ENCODE data around the gene RNF151.
"Not testable (repeated sequence)": the region's sequence is repeated elsewhere in the genome, so short reads cannot be mapped to it uniquely, and the experiment has no call there.

The RNF151 gene

DNA sequence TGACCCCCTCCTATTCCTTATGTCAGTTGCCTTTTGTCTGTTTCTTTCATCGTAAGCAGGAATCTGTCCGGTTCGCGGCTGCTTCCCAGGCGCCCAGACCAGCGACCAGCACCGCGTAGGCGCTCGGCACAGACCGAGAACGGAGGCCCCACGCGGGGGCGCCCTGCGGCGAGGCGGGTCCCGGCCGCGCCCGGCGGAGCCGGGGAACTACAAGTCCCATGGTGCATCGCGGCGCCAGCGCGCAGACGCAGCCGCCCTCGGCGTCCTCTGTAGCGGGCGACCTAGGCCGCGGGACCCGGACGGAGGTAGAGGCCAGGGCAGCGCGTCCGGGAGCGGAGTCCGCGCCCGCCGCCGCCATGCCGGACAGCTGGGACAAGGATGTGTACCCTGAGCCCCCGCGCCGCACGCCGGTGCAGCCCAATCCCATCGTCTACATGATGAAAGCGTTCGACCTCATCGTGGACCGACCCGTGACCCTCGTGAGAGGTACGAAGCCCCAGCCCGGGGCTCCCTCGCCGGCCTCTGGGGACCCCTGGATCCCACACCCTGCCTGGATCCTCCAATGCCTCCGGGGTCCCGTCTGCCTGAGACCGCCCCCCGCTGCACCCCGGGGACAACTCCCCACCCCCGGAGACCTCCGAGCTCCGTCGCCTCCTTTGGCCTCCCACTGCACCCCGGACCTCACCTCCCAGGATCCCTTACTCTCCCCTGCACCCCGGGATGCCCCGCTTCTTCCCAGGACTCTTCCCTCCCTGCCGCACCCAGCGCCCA is 7.2 kb upstream of the RNF151 start, which contains the start of gene NDUFB10:
TSS of gene NDUFB10 (plus strand) at position 270 of the 771 bp plus-strand sequence. CDS start at position 357, 87 bp downstream.
- DNase-seq (ENCODE audit: low read depth in 2 of 2), result peak; percentile 66 to 68

DNA sequence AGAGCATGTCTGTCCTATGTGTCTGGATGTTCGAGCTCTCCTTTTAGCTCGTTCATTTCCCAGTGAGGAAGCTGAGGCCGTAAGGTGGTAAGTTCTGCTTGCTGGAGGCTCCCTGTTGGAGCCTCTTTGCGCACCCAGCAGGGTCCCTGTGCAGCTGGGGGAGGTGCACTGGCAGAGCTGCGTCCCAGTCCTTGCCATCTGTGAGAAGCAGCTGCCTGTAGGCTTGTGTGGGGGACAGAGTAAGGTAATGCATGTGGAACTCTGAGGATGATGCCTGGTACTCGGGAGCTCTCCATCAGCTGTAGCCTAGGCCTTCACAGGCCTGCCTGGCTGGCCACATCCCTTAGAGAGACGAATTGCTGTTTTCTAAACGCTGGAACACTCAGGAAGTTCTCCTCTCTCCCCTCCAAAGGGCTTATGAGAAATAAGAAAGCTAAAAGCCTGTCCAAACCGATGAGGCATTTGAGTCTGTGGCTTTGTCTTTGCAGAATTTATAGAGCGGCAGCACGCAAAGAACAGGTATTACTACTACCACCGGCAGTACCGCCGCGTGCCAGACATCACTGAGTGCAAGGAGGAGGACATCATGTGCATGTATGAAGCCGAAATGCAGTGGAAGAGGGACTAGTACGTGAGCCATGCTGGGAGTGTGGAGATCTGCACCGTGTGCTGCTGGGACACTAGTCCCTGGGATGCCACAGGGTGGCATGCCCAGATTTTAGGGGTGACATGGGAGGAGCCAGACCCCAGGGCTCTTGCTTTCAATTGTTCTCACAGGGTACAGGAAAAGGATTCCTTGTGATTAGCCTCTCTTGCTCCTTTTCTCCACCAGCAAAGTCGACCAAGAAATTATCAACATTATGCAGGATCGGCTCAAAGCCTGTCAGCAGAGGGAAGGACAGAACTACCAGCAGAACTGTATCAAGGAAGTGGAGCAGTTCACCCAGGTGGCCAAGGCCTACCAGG is 5.7 kb upstream of the RNF151 start:
- no peak for DNase-seq (ENCODE audit: low read depth in 2 of 2)

DNA sequence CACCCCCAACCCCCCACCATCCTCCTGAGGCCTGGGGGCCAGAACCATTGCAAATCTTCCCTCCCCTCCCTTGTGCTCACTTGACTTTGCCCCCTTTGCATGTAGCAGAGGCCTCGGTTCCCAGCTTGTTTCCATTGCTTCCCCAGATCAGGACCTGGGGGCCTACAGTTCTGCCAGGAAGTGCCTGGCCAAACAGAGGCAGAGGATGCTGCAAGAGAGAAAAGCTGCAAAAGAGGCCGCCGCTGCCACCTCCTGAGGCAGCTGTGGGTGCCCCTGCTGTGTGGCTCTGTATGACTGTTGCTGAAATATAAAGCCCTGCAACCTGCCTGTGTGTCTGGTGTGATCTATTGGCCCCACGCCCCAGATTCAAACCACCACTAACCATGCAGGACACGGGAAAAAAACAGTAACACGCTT is 5.0 kb upstream of the RNF151 start:
- DNase-seq (ENCODE audit: low read depth in 2 of 2), result no peak

DNA sequence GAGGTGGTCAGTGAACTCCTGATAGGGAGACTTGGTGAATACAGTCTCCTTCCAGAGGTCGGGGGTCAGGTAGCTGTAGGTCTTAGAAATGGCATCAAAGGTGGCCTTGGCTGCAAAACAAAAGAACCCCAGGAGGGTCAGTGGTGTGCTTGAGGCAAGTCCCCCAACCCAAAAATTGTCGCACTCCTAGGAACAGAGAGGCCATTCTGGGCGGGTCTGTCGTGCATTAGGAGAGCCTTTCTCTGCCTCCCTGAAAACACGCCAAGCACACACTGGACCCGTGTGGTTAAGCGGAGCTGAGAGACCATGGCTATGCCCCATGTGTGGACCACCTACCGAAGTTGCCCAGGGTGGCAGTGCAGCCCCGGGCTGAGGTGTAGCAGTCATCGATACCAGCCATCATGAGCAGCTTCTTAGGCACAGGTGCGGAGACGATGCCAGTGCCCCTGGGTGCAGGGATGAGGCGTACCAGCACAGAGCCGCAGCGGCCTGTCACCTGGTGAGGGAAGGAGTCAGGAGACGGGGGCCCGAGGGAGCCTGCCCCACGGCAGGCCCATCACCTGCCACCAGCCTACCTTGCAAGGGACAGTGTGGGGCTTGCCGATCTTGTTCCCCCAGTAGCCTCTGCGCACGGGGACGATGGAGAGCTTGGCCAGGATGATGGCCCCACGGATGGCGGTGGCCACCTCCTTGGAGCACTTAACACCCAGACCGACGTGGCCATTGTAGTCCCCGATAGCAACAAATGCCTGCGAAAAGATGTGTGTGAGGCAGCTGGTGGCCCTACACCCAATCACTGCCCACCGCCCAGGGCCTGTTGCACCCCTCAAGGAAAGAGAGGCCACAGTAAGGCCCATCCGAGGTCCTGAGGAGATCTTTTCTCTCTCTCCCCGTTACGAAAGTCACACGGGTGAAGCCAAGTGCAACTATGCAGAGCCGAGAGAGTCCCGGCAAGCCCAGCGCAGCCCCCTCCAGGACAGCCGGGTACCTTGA is 4.2 kb upstream of the RNF151 start:
- not testable (repeated sequence) for DNase-seq (ENCODE audit: low read depth in 2 of 2)

DNA sequence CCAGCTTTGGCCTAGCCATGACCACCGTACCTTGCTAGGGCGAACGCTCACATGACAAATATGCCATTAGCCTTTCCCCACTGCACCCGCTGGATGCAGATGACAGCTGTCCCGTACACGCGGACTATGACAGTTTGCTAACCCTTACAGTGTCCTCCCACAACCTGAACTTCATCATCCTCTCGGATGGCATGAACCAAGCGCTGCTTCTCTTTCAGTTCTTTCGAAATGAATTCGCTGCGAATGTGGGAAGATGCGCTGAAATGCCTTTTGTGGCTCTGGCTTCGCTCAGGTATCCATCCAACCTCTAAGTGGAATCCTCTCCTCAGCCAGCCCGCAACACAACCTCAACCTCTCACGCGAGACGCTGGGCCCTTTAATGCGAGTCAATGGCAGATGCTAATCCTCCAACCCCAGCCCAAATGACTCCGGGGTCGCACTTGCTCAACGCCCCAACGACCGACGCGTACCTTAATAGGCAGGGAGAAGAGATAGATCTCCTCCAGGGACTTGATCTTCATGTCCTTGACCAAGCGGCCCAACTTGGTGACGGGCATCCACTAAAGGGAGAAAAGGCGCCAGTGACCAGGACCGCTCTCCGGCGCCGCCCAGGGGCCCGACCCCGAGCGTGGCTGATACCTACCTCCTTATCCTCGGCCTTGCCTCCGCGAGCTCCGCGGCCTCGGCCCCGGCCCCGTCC is 2.7 kb upstream of the RNF151 start:
- no peak for DNase-seq (ENCODE audit: low read depth in 2 of 2)

DNA sequence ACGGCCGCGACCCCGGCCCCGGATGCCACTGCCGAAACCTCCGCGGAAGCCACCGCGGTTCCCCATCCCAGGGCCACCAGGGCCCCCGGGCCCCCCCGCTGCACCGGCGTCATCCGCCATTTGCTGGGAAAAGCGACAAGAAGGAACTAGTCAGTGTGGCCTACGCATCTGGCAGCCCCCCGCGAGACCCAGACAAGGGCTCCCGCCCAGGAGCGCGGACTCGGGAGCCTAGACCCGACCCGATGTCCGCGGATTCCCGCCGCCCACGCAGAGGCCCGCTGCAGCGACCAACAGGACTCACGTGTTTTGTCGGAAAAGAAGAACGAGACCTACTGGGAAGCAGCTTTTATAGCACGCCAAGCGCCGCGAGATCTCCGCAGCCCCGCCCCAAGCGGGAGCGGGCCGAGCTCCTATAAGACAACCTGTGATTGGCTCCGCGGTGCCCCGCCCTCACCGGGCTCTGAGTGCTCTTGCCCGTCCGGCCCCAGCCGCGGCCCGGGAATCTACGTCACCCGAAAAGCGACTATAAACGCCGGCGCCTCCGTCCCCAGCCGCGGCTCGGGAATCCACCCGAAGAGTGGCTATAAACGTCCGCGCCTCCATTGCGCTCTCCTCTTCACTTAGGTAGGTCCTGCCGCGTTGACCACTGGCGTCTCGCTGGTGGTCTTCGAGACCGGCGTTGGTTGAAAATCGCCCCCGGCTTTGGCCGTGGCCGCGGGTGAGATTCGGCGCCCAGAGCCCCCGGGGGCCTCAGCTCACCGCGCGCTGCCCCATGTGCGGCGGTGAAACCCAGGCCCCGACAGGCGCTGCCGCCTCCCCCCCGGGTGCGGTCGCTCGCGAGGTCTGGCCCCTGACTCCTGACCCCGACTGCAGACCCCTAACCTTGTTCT is 1.9 kb upstream of the RNF151 start, which contains the start of gene RPS2:
TSS of gene RPS2 (minus strand) at position 321 of the 890 bp plus-strand sequence. CDS start at position 120, 201 bp downstream.
- peak; percentile 97 for DNase-seq (ENCODE audit: low read depth in 2 of 2)

DNA sequence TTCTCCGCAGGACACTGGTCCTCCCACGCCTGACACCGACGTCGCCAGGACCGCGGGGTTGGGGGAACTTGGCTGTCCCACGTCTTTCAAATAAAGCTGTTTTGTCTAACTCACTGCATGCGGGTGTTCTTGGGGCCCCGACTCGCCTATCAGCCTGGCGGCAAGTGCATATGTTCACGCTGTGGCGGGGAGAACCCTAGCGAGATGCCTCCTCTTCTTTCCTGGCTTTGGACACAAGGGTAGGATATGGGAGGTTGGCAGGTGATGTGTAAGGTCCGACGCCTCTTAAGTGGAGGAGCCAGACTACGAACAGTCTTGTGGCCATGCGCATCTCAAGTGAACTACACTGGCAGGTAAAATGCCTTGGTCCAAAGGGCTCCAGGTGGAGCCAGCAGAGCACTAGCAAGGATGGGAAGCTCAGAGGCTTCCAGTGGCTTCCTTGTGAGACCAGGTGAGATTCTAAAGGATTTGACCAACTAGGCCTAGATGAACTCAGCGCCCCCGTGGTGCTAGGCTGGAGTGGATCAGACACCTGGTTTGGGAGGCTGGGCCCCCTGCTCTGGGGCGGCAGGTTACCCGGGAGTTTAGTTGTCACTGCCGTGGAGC is 1.2 kb upstream of the RNF151 start:
- DNase-seq (ENCODE audit: low read depth in 2 of 2), result no peak

DNA sequence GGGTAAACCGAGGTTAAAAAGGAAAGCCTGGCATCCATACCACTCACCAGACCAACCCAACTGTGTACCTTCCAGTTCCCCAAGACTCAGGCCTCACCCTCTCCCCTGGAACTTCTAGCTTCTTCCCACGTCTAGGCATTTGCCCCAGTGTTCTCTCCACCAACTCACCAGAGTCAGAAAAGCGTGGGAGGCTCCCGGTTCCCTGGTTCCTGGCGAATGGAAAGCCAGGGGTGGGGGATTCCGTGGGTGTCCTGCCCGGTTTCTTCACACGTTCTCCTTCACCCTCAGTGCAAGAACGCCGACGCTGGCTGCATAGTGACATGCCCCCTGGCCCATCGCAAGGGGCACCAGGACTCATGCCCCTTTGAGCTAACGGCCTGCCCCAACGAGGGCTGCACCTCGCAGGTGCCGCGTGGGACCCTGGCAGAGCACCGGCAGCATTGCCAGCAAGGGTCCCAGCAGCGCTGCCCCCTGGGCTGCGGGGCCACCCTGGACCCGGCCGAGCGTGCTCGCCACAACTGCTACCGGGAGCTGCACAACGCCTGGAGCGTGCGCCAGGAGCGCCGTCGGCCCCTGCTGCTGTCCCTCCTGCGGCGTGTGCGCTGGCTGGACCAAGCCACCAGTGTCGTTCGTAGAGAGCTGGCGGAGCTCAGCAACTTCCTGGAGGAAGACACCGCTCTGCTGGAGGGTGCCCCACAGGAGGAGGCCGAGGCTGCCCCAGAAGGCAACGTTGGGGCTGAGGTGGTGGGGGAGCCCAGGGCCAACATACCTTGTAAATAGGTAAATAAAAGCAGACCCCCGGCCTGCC is 1.7 kb downstream of the RNF151 start:
- DNase-seq (ENCODE audit: low read depth in 2 of 2), result no peak

DNA sequence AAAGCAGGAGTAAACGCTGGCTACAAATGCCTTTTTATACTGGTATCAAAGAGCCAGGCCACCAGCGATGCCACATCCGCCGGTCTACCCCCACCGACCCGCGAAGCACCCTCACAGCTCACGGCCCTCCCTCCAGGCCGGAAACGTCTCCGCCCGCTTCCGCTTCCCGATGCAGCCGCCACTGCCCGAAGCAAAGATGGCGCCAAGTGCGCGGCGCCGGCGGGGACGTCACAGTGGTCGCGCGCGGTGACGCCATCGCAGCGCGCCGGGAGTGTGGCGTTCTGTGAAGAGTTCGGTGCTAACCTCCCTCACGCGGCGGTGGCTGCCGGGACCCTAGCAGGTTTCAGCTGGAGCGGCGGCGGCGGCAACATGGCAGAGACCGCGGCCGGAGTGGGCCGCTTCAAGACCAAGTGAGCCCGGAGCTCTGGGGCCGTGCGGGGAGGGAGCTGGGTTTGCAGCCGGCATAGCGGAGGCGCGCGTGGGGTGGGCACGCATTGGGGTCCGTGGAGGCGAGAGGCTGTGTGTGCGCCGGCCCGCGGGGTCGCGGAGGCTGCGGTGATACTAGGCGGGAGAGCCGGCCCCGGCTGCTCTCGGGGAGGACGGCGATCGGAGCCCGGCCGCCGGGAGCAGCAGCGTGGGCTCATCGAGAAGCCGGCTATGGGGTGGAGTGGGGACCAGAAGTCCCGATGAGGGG is 5.3 kb downstream of the RNF151 start, which contains the start of gene TBL3:
TSS of gene TBL3 (plus strand) at position 258 of the 694 bp plus-strand sequence. CDS start at position 370, 112 bp downstream.
- peak; percentile 89 to 91 for DNase-seq (ENCODE audit: low read depth in 2 of 2)

DNA sequence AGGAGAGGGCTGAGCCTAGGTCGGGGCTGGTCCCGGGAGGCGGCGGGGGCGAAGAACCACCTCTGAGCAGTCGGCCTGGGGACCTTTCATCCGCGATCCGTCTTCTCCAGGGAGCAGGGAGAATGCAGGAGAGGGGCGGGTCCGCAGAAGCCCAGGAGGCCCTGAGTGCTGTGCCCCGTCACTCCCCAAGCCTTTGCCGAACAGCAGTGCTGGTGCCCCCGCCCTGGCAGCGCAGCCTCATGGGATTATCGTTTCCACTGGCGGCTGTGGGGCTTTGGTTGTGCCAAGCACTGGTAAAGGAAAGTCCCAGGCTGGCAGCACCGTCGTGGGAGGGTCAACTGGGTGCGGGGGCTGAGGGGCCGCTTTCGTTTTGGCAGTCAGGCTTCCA is 5.8 kb downstream of the RNF151 start:
- no peak for DNase-seq (ENCODE audit: low read depth in 2 of 2)

DNA sequence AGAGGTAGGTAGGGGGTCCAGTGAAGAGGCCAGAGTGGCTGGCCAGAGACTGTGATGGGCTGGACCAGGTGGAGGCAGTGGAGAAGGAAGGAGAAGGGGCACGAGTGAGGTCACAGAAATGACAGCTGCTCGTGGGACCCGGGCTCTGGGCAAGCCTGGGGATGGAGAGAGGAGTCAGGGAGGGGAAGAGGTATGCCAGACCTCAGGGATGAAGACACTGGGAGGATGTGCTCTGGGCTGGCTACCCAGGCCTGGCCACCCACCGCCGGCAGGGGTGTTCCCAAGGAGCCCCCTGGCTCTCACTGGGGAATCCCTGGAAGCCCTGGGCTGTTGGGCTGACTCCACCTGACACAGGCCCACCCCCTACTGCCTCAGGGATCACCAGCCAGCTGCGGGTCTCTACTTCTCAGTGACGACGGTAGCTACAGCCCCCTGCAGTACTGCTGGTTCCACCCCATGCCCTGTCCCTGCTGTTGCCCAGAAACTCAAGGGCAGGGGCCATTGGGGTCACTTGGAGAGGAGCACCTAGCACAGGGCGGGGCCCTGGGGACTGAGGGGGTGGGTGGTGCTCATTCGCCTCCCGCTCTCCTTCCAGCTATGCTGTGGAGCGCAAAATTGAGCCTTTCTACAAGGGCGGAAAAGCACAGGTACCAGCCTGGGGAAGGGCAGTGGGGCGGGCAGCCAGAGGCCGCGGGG is 7.0 kb downstream of the RNF151 start:
- DNase-seq (ENCODE audit: low read depth in 2 of 2), result no peak

DNA sequence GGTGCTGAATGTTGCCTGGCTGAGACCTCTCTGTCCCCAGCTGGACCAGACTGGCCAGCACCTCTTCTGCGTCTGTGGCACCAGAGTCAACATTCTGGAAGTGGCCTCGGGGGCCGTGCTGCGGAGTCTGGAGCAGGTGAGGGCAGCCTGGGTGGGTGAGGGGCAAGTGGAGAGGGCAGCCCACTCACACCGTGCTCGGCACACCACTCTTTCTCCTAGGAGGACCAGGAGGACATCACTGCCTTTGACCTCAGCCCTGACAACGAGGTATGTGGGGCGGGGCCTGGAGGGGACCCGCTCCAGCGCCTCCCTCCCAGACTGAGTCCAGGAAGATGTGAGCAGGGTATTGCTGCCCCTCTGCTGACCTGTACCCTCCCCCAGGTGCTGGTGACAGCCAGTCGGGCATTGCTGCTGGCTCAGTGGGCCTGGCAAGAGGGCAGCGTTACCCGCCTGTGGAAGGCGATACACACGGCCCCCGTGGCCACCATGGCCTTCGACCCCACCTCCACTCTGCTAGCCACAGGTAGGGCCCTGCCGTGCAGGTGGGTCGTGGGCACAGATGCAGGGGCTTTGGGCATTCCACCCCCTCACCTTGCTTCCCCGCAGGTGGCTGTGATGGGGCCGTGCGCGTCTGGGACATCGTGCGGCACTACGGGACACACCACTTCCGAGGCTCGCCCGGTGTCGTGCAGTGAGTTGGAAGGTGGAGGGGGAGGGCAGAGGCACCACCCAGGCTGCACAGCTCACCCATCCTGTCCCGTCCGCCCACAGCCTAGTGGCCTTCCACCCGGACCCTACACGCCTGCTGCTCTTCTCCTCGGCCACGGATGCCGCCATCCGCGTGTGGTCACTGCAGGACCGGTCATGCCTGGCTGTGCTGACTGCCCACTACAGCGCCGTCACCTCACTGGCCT is 7.8 kb downstream of the RNF151 start:
- no peak for DNase-seq (ENCODE audit: low read depth in 2 of 2)

DNA sequence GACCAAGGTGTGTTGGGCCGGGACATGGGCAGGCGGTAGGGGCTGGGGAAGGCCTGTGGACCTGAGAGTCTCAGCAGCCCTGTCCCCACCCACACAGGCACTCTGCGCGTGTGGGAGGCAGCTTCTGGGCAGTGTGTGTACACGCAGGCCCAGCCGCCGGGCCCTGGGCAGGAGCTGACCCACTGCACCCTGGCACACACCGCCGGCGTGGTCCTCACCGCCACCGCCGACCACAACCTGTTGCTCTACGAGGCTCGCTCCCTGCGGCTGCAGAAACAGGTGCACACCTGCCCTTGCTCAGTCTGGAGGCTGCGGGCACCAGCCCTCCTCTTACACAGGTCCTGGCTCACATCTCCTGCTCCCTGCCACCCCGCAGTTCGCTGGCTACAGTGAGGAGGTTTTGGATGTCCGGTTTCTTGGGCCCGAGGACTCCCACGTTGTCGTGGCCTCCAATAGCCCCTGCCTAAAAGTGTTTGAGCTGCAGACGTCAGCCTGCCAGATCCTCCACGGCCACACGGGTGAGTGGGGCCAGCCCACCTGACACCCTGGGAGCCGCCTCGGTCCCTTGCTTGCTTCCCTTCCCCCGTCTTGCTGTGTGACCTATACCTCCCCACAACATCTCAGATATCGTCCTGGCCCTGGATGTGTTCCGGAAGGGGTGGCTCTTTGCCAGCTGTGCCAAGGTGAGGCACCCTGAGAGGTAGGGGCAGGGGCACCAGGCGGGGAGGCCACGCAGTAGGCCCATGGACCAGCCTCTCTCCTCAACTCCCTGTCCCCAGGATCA is 9.0 kb downstream of the RNF151 start:
- no peak for DNase-seq (ENCODE audit: low read depth in 2 of 2)

DNA sequence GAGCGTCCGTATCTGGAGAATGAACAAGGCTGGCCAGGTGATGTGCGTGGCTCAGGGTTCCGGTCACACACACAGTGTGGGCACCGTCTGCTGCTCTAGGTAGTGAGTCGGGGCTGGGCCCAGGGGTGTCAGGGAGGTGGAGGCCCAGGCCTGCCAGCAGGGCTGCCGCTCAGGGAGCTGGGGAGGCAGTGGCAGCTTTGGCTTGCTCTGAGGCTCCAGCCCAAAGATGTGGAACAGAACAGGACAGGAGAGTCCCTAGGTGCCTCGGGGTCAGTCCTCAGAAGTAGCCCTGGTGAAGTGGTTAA is 9.5 kb downstream of the RNF151 start:
- DNase-seq (ENCODE audit: low read depth in 2 of 2), result no peak

Measured in fibroblast of skin of left quadriceps (primary cell).